ENCODE results near the gene TOR4A. TPM values are rescaled to one million over a fixed set of nuclear protein-coding genes. Genes with fewer than 3 reads are reported as not detected.

The TOR4A gene
- total RNA-seq = 48.3 and 50.1 TPM in 2 replicates

DNA sequence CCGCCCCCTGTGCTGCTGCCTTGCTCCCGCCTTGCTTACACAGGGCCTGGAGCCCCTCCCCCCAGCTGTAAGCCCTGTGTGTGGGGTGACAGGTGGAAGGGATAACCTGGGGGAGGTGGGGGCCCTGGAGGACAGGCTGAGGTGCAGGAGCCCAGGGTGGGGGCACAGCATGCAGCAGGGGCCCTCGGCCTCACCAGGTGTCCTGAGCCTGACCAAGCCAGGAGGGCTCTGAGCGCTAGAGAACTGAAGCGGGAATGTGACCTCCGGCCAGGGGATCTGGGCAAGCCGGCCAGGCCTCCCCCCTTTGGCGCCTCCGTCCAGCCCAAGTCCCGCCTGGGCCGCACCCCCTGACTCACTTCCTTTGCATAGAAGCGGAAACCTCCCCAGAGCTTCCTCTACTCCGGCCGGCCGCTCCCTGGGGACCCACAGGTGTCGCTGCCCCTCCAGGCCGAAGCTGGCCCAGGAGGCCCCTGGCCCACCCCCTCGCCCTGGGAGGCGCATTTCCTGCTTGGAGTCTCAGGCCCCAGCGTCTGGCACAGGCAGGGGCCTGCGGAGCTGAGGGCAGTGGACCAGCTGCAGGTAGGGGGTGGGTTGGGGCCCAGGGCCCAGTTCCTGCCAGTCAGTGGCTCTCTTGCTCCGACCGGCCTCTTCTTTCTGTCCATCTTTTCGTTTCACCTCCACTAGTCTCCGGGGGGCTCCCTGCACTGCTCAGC, at the start of gene TOR4A:
TSS of gene TOR4A (plus strand) at position 398 of the 713 bp plus-strand sequence. CDS start 964 bp downstream, outside the sequence.

DNA sequence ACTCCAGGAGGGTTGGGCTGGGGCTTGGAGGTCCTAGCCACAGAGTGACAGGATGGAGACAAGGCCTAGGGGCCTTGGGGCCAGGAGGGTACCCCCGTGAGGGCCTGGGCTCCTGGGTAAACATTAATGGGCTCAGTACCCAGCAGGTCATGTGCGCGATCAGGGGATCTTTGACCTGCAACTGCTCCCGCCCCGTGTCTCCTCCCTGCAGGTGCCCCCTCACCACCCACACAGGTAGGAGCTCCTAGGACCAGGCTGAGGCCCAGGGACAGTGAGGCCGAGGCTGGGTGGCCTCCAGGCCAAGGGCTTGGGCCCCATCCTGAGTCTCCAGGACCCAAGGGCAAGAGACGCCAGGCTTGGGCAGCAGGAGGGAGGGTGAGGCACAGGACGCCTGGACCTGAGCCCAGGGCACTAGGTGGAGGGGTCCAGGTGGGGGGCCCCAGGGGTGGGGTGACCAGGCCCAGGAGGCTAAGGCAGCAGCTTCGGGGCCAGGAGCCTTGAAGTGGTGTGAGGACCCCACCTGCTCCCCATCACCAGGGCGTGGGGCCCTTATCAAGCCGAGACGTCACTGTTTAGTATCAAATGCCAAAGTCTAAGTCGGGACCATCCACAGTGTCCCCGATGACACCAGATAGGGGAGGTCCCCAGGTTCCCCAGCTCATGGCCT, 46.7 kb upstream of the TOR4A start, which contains the start of gene SLC34A3:
TSS of gene SLC34A3 (plus strand) at position 197 of the 667 bp plus-strand sequence. CDS start 802 bp downstream, outside the sequence.

DNA sequence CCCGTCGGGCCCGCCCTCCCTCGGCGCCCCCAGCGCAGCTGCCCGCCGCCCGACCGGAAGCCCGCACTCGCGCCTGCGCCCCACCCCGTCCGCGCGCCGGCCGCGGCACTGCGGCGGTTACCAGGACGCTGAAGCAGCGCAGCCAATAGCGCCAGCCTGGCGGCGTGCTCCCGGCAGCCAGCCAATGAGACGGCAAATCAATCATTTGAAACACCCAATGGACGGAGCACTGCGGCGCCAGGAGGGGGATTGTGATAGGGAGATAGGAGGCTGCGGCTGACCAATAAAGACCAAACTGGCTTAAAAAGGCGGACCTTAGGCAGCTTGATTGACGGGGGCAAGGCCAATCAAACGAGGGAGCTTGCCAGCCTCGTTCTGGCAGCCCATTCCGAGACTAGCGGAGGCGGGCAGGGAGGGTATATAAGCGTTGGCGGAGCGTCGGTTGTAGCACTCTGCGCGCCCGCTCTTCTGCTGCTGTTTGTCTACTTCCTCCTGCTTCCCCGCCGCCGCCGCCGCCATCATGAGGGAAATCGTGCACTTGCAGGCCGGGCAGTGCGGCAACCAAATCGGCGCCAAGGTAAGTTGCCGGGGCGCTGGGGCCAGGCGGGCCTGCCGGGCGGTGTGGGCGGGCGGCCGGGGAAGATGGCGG, 36.6 kb upstream of the TOR4A start, which contains the start of gene TUBB4B:
TSS of gene TUBB4B (plus strand) at position 447 of the 649 bp plus-strand sequence. CDS start at position 521, 74 bp downstream.

DNA sequence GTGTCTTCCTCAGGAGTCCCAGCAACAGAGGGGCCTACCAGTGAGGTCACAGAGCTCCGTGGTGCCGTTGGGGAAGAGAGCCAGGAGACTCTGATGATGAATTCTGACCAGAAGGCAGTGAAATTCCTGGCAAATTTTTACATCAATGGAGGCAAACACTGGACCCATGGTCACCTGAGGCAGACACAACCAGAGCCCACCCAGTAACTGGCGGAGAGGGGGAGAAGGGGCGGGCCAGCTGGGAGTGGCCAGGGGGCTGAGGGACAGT, 26.4 kb upstream of the TOR4A start, which contains the start of gene STPG3:
TSS of gene STPG3 (plus strand) at position 93 of the 268 bp plus-strand sequence. CDS start at position 94, 1 bp downstream.

DNA sequence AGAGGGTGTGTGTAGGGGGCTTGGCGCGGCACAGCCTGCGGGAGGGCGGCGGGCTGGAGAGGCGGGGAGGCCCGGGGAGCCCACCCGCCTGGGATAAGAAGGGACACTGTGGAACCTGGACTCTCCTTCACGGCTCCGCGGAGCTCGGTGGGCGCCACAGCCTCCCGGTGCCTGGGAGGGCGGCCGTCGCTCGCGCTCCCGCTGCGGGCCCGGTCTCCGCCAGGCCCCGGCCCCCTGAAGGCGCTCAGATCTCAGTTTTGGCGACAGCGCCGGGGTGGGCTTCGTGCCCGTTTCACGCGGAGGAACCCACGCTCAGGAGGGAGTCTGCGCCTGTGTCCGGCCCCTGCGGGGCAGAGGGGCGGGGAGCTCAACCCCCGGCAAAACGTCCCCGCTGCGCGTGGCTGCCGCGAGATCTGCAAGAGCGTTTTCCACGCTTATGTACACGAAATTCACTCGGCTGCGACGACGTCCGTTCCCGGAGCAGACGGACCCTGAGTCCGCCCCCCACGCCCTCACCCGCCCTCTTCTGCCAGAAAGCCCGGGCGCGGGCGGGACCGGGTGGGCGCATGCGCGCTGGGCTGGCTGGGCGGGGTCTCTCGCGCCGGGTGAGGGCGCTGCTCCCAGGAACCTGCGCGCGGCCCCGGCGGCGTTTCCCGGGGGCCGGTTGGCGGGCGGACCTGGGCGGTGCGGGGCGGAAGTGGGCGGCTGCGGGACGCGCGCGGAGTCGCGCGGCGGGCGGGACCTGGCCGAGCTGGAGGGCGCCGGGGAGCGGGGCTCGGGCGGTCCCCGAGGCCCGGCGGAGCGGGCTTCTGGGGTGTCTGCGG, 22.7 kb upstream of the TOR4A start, which contains the start of gene NELFB:
TSS of gene NELFB (plus strand) at position 704 of the 824 bp plus-strand sequence.

GRCh38 chr9:137302118-137302448, 24.6 kb downstream of the TOR4A start, which contains the start of gene NRARP:
Gene NRARP, minus strand, starts transcription at chr9:137302271. Its CDS starts 343 bp downstream, at chr9:137301928.

Other genes with a start within 250 kb of the TOR4A start
- gene ABCA2, start 249.5 kb upstream of the TOR4A start, total RNA-seq = 11.0 and 12.3 TPM in 2 replicates
- not detected in 2 replicates for gene FUT7, start 245.6 kb upstream of the TOR4A start, total RNA-seq
- gene NPDC1, start 231.5 kb upstream of the TOR4A start, total RNA-seq = 39.0 and 47.4 TPM in 2 replicates
- not detected in 2 replicates for gene ENTPD2, start 223.7 kb upstream of the TOR4A start, total RNA-seq
- 19.7 and 36.7 TPM in 2 replicates for gene SAPCD2, start 207.2 kb upstream of the TOR4A start, total RNA-seq
- gene UAP1L1, start 200.2 kb upstream of the TOR4A start, total RNA-seq = 16.2 and 20.7 TPM in 2 replicates
- gene MAN1B1, start 190.7 kb upstream of the TOR4A start, total RNA-seq = 45.7 and 53.3 TPM in 2 replicates
- gene DPP7, start 163.0 kb upstream of the TOR4A start, total RNA-seq = 55.6 and 69.3 TPM in 2 replicates
- gene GRIN1, start 138.6 kb upstream of the TOR4A start, total RNA-seq = under 0.01 and 0.14 TPM in 2 replicates
- gene LRRC26, start 107.7 kb upstream of the TOR4A start, total RNA-seq = not detected in 2 replicates
- not detected in 2 replicates for gene TMEM210, start 105.7 kb upstream of the TOR4A start, total RNA-seq
- 28.2 and 31.2 TPM in 2 replicates for gene ANAPC2, start 89.2 kb upstream of the TOR4A start, total RNA-seq
- gene SSNA1, start 89.0 kb upstream of the TOR4A start, total RNA-seq = 84.6 and 91.9 TPM in 2 replicates
- 6.3 and 8.7 TPM in 2 replicates for gene TPRN, start 77.0 kb upstream of the TOR4A start, total RNA-seq
- gene TMEM203, start 72.1 kb upstream of the TOR4A start, total RNA-seq = 25.2 and 27.3 TPM in 2 replicates
- 8.2 and 11.1 TPM in 2 replicates for gene NDOR1, start 72.0 kb upstream of the TOR4A start, total RNA-seq
- gene RNF208, start 55.5 kb upstream of the TOR4A start, total RNA-seq = 0.13 and 0.43 TPM in 2 replicates
- 0.27 and 0.29 TPM in 2 replicates for gene CYSRT1, start 52.6 kb upstream of the TOR4A start, total RNA-seq
- gene RNF224, start 50.2 kb upstream of the TOR4A start, total RNA-seq = 0.07 TPM in 1 of 2 replicates, not detected in the other
- gene SLC34A3, start 46.8 kb upstream of the TOR4A start, total RNA-seq = not detected in 2 replicates
- 240 and 376 TPM in 2 replicates for gene TUBB4B, start 36.4 kb upstream of the TOR4A start, total RNA-seq
- gene STPG3, start 26.4 kb upstream of the TOR4A start, total RNA-seq = not detected in 2 replicates
- gene NELFB, start 22.4 kb upstream of the TOR4A start, total RNA-seq = 52.3 and 62.5 TPM in 2 replicates
- gene NRARP, start 24.5 kb downstream of the TOR4A start, total RNA-seq = 12.1 and 16.5 TPM in 2 replicates
- 9.0 and 9.3 TPM in 2 replicates for gene EXD3, start 145.4 kb downstream of the TOR4A start, total RNA-seq
- gene NOXA1, start 145.7 kb downstream of the TOR4A start, total RNA-seq = 0.27 and 0.29 TPM in 2 replicates
- gene ENTPD8, start 163.6 kb downstream of the TOR4A start, total RNA-seq = not detected in 2 replicates
- gene NSMF, start 181.6 kb downstream of the TOR4A start, total RNA-seq = 38.8 and 44.0 TPM in 2 replicates

All from thoracic aorta endothelial cell (primary cell).